ENCODE results near the gene NHLRC3. TPM values are rescaled to one million over a fixed set of nuclear protein-coding genes. Genes with fewer than 3 reads are reported as not detected.

Gene NHLRC3
- total and polyA plus RNA-seq, 9 of the 15 experiments (the other 6 are each of a cell fraction or from before 2014, with no cell fraction given): 5.5 to 15.3 (median 9.0) TPM

DNA sequence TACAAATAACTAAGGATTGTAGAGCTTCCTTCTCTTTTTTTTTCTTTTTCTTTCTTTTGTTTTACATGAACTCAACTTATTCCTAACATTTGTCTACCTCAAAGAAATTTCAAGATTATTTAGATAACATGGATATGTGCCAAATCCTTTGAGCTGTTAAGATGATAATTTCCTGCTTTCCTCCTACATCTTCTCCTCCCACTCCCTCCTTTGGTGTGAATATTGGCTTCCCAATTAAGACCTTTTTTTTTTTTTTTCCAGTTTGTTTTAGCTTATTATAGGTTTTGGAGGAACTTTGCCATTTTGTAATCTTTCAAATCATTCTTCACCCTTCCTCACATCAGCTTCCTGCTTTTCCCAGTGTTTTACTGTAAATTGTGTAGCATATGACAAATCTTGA, 10.6 kb downstream of the NHLRC3 start (continued):
- TF ChIP-seq PML (IDR thresholded peaks at IDR 0.05; ENCODE audit: low read length): no peak

DNA sequence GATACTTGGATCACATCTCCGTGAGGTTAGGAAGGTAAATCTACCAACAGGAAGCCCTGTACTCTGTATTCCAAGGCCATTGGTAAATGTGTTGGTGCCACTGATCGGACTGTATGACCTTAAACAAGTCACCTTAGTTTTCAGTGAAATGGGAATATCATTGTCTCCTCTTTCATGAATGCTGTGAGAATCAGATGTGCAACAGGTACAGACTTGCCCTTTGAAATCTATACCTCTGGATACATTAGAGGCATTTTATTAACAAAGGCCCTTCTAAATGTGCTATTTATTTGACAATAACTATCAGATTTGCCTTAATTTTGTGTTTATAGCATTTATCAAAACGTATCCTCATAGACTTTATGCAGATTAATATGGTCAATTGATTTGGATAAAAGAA, 11.0 kb downstream of the NHLRC3 start:
- WGBS (ENCODE audit: insufficient coverage, low coverage, missing lambda C conversion rate): 65% methylated on average over 2 of the region's 3 CpGs
- no peaks in the 10 kb centered on the region for H3K27me3 ChIP-seq (ENCODE audit: control insufficient read depth in 2 of 2, insufficient read depth in 2 of 2, low read length in 2 of 2)
- in situ Hi-C loops (cut with MboI): no loop called here
- H2AFZ ChIP-seq (ENCODE audit: low read depth, low read length): no peak overlapping the region
- H3K4me3 ChIP-seq: no peak overlapping the region
- H3K9me1 ChIP-seq (ENCODE audit: control insufficient read depth, insufficient read depth, low read length): no peaks in the 10 kb centered on the region
- ATAC-seq (no peak), DNase-seq (ENCODE audit: extremely low read depth in 1 of 4, low spot score in 3 of 4) (no peak), FAIRE-seq (no peak)
- no peak overlapping the region for H3K27ac ChIP-seq (ENCODE audit: extremely low read depth, low read depth, low read length)
- no peaks in the 10 kb centered on the region for H4K20me1 ChIP-seq (replicated peaks; ENCODE audit: control insufficient read depth, insufficient read depth, low read length)
- H3K79me2 ChIP-seq (ENCODE audit: control insufficient read depth, insufficient read depth, low read length): no peaks in the 10 kb centered on the region
- no TSS peak for BruUV-seq (replicated peaks)
- TF ChIP-seq SMAD4 (CRISPR knock-in tag; conservative IDR thresholded peaks at IDR 0.05) (no peak), FIP1L1 (IDR thresholded peaks at IDR 0.05; ENCODE audit: low read depth, low read length, poor library complexity, severe bottlenecking) (no peak), EZH2 (IDR thresholded peaks at IDR 0.05; ENCODE audit: borderline replicate concordance, low read depth, low read length) (no peak), SP1 (CRISPR knock-in tag; IDR thresholded peaks at IDR 0.05) (no peak), KAT2B (IDR thresholded peaks at IDR 0.05; ENCODE audit: low read depth, low read length) (no peak)
- no peaks in the 10 kb centered on the region for H3K4me1 ChIP-seq (replicated peaks in 1 of 2; ENCODE audit: control insufficient read depth in 2 of 2, insufficient read depth in 2 of 2, low read length in 2 of 2)
- ChIA-PET CTCF (ENCODE audit: low intra/inter-chr PET ratio) (no interaction called here), POLR2A (no interaction called here)
- H3K9ac ChIP-seq (ENCODE audit: insufficient read depth in 1 of 2, low read depth in 2 of 2, low read length in 2 of 2): no peak overlapping the region
- peaks cover 5% of the 10 kb centered on the region; the same call in 2 of the 3 replicates for H3K36me3 ChIP-seq (ENCODE audit: control insufficient read depth, insufficient read depth, low read length)
- no peaks in the 10 kb centered on the region for H3K9me3 ChIP-seq (replicated peaks; ENCODE audit: control insufficient read depth, insufficient read depth, low read depth, low read length)
- intact Hi-C loops (cut with micrococcal nuclease): no loop called here
- no peak overlapping the region for H3K4me2 ChIP-seq (ENCODE audit: insufficient read depth, low read length)
